Memory B cell (primary cell): ENCODE data around the gene EIF1AD.
A peak's percentile ranks its signal among the peaks of the same experiment; 100 is the strongest.
"Not testable (repeated sequence)": the region's sequence is repeated elsewhere in the genome, so short reads cannot be mapped to it uniquely, and the experiment has no call there.

Source experiments
- ATAC-seq: fragments of 150-1000 bp; cut with Tn5 transposase; 2 replicates; pipeline ENCODE4 v1.10.0; 2021; ENCODE audit warnings: low read depth, mild to moderate bottlenecking, moderate library complexity
- DNase-seq, 2 donors: peaks; one replicate each; pipeline ENCODE4 v3.0.0; 2022; ENCODE audit warnings: low spot score in 2 of 2
- H3K27ac Mint-ChIP-seq: one replicate; pipeline ENCODE4 v1.8.0; 2022; ENCODE audit warnings: mild to moderate bottlenecking, moderate library complexity, mixed read lengths
- H3K27me3 Mint-ChIP-seq: one replicate; pipeline ENCODE4 v1.8.0; 2022; ENCODE audit warnings: mixed read lengths
- H3K36me3 Mint-ChIP-seq: one replicate; pipeline ENCODE4 v1.8.0; 2022; ENCODE audit warnings: mild to moderate bottlenecking, mixed read lengths
- H3K4me1 Mint-ChIP-seq: one replicate; pipeline ENCODE4 v1.8.0; 2022; ENCODE audit warnings: mixed read lengths
- H3K4me3 Mint-ChIP-seq: one replicate; pipeline ENCODE4 v1.8.0; 2022; ENCODE audit warnings: mild to moderate bottlenecking, moderate library complexity, mixed read lengths
- H3K9me3 Mint-ChIP-seq: one replicate; pipeline ENCODE4 v1.8.0; 2022; ENCODE audit warnings: mixed read lengths

EIF1AD gene

GRCh38 chr11:66036334-66036710 lies 34.4 kb upstream of the EIF1AD start:
- Mint-ChIP-seq H3K36me3 (no peaks in the 10 kb centered on the region), H3K4me3 (no peak overlapping the region), H3K9me3 (no peaks in the 10 kb centered on the region), H3K27me3 (peaks cover 5% of the 10 kb centered on the region), H3K4me1 (no peaks in the 10 kb centered on the region), H3K27ac (no peak overlapping the region)
- no peak for DNase-seq
- ATAC-seq, result no peak

GRCh38 chr11:66035653-66036333 lies 33.8 kb upstream of the EIF1AD start:
- H3K9me3 Mint-ChIP-seq, result no peaks in the 10 kb centered on the region
- no peaks in the 10 kb centered on the region for H3K4me1 Mint-ChIP-seq
- ATAC-seq, result no peak
- no peak overlapping the region for H3K27ac Mint-ChIP-seq
- H3K36me3 Mint-ChIP-seq, result no peaks in the 10 kb centered on the region
- no peak for DNase-seq
- H3K4me3 Mint-ChIP-seq, result no peak overlapping the region
- H3K27me3 Mint-ChIP-seq, result peaks cover 5% of the 10 kb centered on the region

- peaks cover 5% of the 10 kb centered on the region for H3K27me3 Mint-ChIP-seq
- no peaks in the 10 kb centered on the region for H3K9me3 Mint-ChIP-seq
- H3K4me1 Mint-ChIP-seq, result no peaks in the 10 kb centered on the region
- ATAC-seq (peak; percentile 29), DNase-seq (no peak)
- H3K27ac Mint-ChIP-seq, result no peak overlapping the region
- H3K36me3 Mint-ChIP-seq, result no peaks in the 10 kb centered on the region
- H3K4me3 Mint-ChIP-seq, result no peak overlapping the region
Observed at GRCh38 chr11:66032957-66033735, 31.2 kb upstream of the EIF1AD start.

GRCh38 chr11:66026017-66026529 lies 24.1 kb upstream of the EIF1AD start, which contains the start of gene CATSPER1:
Gene CATSPER1, minus strand, starts transcription at chr11:66026479. Its CDS starts 100 bp downstream, at chr11:66026379.
- no peaks in the 10 kb centered on the region for H3K36me3 Mint-ChIP-seq
- no peak for DNase-seq

GRCh38 chr11:66023186-66023440 lies 21.2 kb upstream of the EIF1AD start:
- not testable (repeated sequence) for H3K4me3 Mint-ChIP-seq, ATAC-seq, H3K9me3 Mint-ChIP-seq, H3K4me1 Mint-ChIP-seq, H3K27me3 Mint-ChIP-seq, H3K36me3 Mint-ChIP-seq, H3K27ac Mint-ChIP-seq, DNase-seq

More at GRCh38 chr11:66026017-66026529, 24.1 kb upstream of the EIF1AD start, which contains the start of gene CATSPER1:
- Mint-ChIP-seq H3K4me3 (no peak within 1 kb of the TSS), H3K4me1 (peaks cover 4% of the 10 kb centered on the region), H3K9me3 (no peaks in the 10 kb centered on the region), H3K27ac (no peak within 1 kb of the TSS), H3K27me3 (peaks cover 6% of the 10 kb centered on the region)
- no peak for ATAC-seq

- H3K27ac Mint-ChIP-seq, result no peak overlapping the region
- H3K36me3 Mint-ChIP-seq, result no peaks in the 10 kb centered on the region
- ATAC-seq (peak; percentile 93), DNase-seq (peak; percentile 79 to 93)
- H3K4me1 Mint-ChIP-seq, result peaks cover 8% of the 10 kb centered on the region
- no peaks in the 10 kb centered on the region for H3K9me3 Mint-ChIP-seq
- peak overlapping the region; percentile 39 for H3K4me3 Mint-ChIP-seq
- peaks cover 9% of the 10 kb centered on the region for H3K27me3 Mint-ChIP-seq
Observed at GRCh38 chr11:66022401-66023185, 20.6 kb upstream of the EIF1AD start.

GRCh38 chr11:66020618-66021357 lies 18.8 kb upstream of the EIF1AD start:
- DNase-seq, result no peak
- Mint-ChIP-seq H3K9me3 (no peaks in the 10 kb centered on the region), H3K27ac (no peak overlapping the region), H3K27me3 (peaks cover 9% of the 10 kb centered on the region), H3K4me1 (peaks cover 10% of the 10 kb centered on the region), H3K36me3 (no peaks in the 10 kb centered on the region), H3K4me3 (no peak overlapping the region)
- ATAC-seq, result no peak

- H3K9me3 Mint-ChIP-seq, result no peaks in the 10 kb centered on the region
- no peak overlapping the region for H3K27ac Mint-ChIP-seq
- DNase-seq, result no peak
- H3K4me3 Mint-ChIP-seq, result no peak overlapping the region
- no peak for ATAC-seq
- peaks cover 10% of the 10 kb centered on the region for H3K4me1 Mint-ChIP-seq
- H3K36me3 Mint-ChIP-seq, result no peaks in the 10 kb centered on the region
- H3K27me3 Mint-ChIP-seq, result peaks cover 9% of the 10 kb centered on the region
Observed at GRCh38 chr11:66020212-66020611, 18.3 kb upstream of the EIF1AD start.

GRCh38 chr11:66017321-66017720 lies 15.4 kb upstream of the EIF1AD start:
- Mint-ChIP-seq H3K27ac (no peak overlapping the region), H3K9me3 (no peaks in the 10 kb centered on the region), H3K4me3 (no peak overlapping the region), H3K36me3 (no peaks in the 10 kb centered on the region), H3K4me1 (peaks cover 6% of the 10 kb centered on the region), H3K27me3 (peaks cover 6% of the 10 kb centered on the region)
- no peak for DNase-seq
- ATAC-seq, result no peak

- Mint-ChIP-seq H3K36me3 (no peaks in the 10 kb centered on the region), H3K27ac (no peak overlapping the region), H3K4me1 (peaks cover 6% of the 10 kb centered on the region), H3K4me3 (no peak overlapping the region), H3K27me3 (peaks cover 6% of the 10 kb centered on the region), H3K9me3 (no peaks in the 10 kb centered on the region)
- no peak for DNase-seq
- no peak for ATAC-seq
Observed at GRCh38 chr11:66016793-66017177, 14.8 kb upstream of the EIF1AD start.

GRCh38 chr11:66015936-66016792 lies 14.2 kb upstream of the EIF1AD start:
- ATAC-seq (no peak), DNase-seq (no peak)
- H3K36me3 Mint-ChIP-seq, result no peaks in the 10 kb centered on the region
- peaks cover 6% of the 10 kb centered on the region for H3K27me3 Mint-ChIP-seq
- H3K4me3 Mint-ChIP-seq, result no peak overlapping the region
- no peaks in the 10 kb centered on the region for H3K9me3 Mint-ChIP-seq
- no peak overlapping the region for H3K27ac Mint-ChIP-seq
- peaks cover 6% of the 10 kb centered on the region for H3K4me1 Mint-ChIP-seq

GRCh38 chr11:66015454-66015881 lies 13.5 kb upstream of the EIF1AD start:
- DNase-seq (no peak), ATAC-seq (no peak)
- Mint-ChIP-seq H3K9me3 (no peaks in the 10 kb centered on the region), H3K4me1 (peaks cover 6% of the 10 kb centered on the region), H3K27ac (no peak overlapping the region), H3K4me3 (no peak overlapping the region), H3K27me3 (peaks cover 5% of the 10 kb centered on the region), H3K36me3 (no peaks in the 10 kb centered on the region)
